Liver (tissue), 3 donors: ENCODE results near the gene FGB.

ENCODE experiments used
- EGR1 ChIP-seq, 2 donors: IDR thresholded peaks; 2 replicates each; pipeline ENCODE4 v1.6.1; 2016 to 2018; ENCODE audit warnings: antibody characterized with exemption in 2 of 2, low read depth in 2 of 2
- FOXA1 ChIP-seq: IDR thresholded peaks from 2 replicates; pipeline ENCODE4 v1.6.1; 2016; ENCODE audit warnings: antibody characterized with exemption
- GABPA ChIP-seq, 2 donors: IDR thresholded peaks in 1 of 2; conservative IDR thresholded peaks in 1 of 2; 2 replicates each; pipeline ENCODE4 v1.6.1; 2016; ENCODE audit warnings: antibody characterized with exemption in 2 of 2, mild to moderate bottlenecking in 1 of 2, moderate library complexity in 1 of 2
- RXRA ChIP-seq, 2 donors: IDR thresholded peaks; 2 replicates each; pipeline ENCODE4 v1.6.1; 2017 to 2018; ENCODE audit warnings: antibody characterized with exemption in 2 of 2, mild to moderate bottlenecking in 1 of 2
- SP1 ChIP-seq: IDR thresholded peaks from 2 replicates; pipeline ENCODE4 v1.6.1; 2018; ENCODE audit warnings: antibody characterized with exemption, mild to moderate bottlenecking
- TAF1 ChIP-seq: conservative IDR thresholded peaks from 2 replicates; pipeline ENCODE4 v1.6.1; 2016; ENCODE audit warnings: antibody characterized with exemption, mild to moderate bottlenecking
- YY1 ChIP-seq: IDR thresholded peaks from 2 replicates; pipeline ENCODE4 v1.6.1; 2016; ENCODE audit warnings: antibody characterized with exemption, mild to moderate bottlenecking
- TF ChIP-seq, protein P1 (sequence below): fragments of 150-350 bp; IDR thresholded peaks from 2 replicates; pipeline ENCODE4 v1.5.1; 2017; ENCODE audit warnings: improper control_type of control experiment, low read depth, low read length; ENCODE audit not compliant: missing input control
- TF ChIP-seq, protein P2 (sequence below): IDR thresholded peaks from 2 replicates; pipeline ENCODE4 v1.6.1; 2016; ENCODE audit warnings: antibody characterized with exemption
- TF ChIP-seq, protein P3 (sequence below): IDR thresholded peaks from 2 replicates; pipeline ENCODE4 v1.6.1; 2016; ENCODE audit warnings: antibody characterized with exemption, mild to moderate bottlenecking
- donor health status: healthy.
- donor health status: healthy.

DNA sequence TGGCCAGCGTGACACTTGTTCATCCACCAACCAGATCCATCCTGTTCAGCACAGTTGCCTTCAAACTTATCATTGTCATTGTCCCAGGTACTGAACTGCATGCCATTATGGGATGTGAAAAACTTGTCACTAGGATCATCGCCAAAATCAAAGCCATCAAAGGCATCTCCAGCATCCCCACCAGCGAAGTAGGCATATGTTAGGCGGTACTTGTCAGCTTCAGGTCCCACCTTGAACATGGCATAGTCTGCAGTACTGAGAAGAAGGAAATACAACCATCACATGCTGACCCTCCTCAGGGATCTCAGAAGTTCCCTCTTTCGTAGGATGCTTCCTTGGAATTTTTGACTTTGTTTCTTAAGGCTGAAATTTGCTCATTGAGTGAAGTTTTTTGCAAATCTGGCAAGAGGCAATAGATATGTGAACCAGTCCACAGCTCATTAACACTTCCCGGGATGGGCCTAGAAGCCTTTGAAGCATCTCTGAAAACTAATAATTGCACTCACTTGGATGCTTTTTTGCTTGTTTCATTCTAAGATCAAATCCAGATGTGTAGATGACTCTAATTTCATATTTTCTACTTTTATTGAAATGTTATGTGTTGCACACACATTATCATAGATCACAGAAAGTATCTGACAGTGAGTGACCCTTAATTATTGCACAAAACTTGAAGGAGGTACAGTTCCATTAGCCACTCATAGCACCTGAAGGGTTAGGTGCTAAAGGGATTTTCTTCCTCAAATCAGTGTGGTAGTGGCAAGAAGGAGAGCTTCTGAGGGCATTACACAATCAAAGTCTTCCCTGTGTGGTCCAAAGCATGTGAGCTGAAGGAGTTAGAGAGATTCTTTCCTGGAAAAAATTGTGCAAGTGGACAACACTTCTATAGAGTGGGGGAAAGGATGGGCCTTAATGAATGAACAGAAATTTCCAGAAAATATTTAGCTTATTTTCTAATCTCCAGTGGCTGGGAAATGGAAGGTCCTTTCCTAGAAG is 44.2 kb downstream of the FGB start:
- TF ChIP-seq, protein P1, sequence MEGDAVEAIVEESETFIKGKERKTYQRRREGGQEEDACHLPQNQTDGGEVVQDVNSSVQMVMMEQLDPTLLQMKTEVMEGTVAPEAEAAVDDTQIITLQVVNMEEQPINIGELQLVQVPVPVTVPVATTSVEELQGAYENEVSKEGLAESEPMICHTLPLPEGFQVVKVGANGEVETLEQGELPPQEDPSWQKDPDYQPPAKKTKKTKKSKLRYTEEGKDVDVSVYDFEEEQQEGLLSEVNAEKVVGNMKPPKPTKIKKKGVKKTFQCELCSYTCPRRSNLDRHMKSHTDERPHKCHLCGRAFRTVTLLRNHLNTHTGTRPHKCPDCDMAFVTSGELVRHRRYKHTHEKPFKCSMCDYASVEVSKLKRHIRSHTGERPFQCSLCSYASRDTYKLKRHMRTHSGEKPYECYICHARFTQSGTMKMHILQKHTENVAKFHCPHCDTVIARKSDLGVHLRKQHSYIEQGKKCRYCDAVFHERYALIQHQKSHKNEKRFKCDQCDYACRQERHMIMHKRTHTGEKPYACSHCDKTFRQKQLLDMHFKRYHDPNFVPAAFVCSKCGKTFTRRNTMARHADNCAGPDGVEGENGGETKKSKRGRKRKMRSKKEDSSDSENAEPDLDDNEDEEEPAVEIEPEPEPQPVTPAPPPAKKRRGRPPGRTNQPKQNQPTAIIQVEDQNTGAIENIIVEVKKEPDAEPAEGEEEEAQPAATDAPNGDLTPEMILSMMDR: no peak
- TF ChIP-seq RXRA (IDR thresholded peaks at IDR 0.05) (no peak), TAF1 (no peak), GABPA (IDR thresholded peaks at IDR 0.05 in 1 of 2, conservative IDR thresholded peaks at IDR 0.05 in 1 of 2) (no peak), SP1 (peak; percentile 12), EGR1 (IDR thresholded peaks at IDR 0.05; ENCODE audit: low read depth in 2 of 2) (no peak), FOXA1 (no peak), YY1 (peak; percentile 11)
- TF ChIP-seq, protein P2, sequence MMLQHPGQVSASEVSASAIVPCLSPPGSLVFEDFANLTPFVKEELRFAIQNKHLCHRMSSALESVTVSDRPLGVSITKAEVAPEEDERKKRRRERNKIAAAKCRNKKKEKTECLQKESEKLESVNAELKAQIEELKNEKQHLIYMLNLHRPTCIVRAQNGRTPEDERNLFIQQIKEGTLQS: no peak
- TF ChIP-seq, protein P3, sequence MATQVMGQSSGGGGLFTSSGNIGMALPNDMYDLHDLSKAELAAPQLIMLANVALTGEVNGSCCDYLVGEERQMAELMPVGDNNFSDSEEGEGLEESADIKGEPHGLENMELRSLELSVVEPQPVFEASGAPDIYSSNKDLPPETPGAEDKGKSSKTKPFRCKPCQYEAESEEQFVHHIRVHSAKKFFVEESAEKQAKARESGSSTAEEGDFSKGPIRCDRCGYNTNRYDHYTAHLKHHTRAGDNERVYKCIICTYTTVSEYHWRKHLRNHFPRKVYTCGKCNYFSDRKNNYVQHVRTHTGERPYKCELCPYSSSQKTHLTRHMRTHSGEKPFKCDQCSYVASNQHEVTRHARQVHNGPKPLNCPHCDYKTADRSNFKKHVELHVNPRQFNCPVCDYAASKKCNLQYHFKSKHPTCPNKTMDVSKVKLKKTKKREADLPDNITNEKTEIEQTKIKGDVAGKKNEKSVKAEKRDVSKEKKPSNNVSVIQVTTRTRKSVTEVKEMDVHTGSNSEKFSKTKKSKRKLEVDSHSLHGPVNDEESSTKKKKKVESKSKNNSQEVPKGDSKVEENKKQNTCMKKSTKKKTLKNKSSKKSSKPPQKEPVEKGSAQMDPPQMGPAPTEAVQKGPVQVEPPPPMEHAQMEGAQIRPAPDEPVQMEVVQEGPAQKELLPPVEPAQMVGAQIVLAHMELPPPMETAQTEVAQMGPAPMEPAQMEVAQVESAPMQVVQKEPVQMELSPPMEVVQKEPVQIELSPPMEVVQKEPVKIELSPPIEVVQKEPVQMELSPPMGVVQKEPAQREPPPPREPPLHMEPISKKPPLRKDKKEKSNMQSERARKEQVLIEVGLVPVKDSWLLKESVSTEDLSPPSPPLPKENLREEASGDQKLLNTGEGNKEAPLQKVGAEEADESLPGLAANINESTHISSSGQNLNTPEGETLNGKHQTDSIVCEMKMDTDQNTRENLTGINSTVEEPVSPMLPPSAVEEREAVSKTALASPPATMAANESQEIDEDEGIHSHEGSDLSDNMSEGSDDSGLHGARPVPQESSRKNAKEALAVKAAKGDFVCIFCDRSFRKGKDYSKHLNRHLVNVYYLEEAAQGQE: peak; percentile 14
